Measurements from ENCODE around the gene SH3PXD2A. TPM values are rescaled to one million over a fixed set of nuclear protein-coding genes. Genes with fewer than 3 reads are reported as not detected.
A peak's percentile ranks its signal among the peaks of the same experiment; 100 is the strongest.

SH3PXD2A gene
- total RNA-seq, 4 donors from 2014 or later = 55.7 to 71.8 (median 66.8) TPM

DNA sequence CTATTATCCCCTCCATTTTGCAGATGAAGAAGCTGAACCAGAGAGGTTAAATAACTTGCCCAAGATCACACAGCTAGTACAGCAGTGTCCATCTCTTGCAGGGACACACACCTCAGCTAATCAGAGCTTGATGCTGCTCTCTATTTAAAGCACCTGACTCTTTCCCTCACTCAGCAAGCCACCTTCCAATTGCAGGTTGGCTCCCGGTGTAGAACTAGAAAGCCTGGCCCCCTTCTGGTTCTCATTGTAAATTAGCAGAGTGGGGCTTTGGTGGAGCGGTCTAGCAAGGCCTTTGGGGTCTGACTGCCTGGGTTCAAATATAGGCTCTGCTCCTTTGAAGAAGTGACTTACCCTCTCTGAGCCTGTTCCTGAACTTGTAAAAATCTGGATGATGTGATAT is 185.4 kb downstream of the SH3PXD2A start:
- DNase-seq (ENCODE audit: low spot score in 2 of 2) = no peak
- H3K27ac ChIP-seq = no peak overlapping the region
- TF ChIP-seq POLR2A (IDR thresholded peaks at IDR 0.05) (no peak), CTCF (IDR thresholded peaks at IDR 0.05) (no peak), POLR2AphosphoS5 (IDR thresholded peaks at IDR 0.05) (no peak), EP300 (IDR thresholded peaks at IDR 0.05) (no peak)
- no peaks in the 10 kb centered on the region for H3K9me3 ChIP-seq
- H3K27me3 ChIP-seq = no peaks in the 10 kb centered on the region
- no peaks in the 10 kb centered on the region for H3K36me3 ChIP-seq
- H3K4me3 ChIP-seq = no peak overlapping the region
- WGBS = 97% methylated on average over 2 of the region's 2 CpGs
- peaks cover 39% of the 10 kb centered on the region for H3K4me1 ChIP-seq

DNA sequence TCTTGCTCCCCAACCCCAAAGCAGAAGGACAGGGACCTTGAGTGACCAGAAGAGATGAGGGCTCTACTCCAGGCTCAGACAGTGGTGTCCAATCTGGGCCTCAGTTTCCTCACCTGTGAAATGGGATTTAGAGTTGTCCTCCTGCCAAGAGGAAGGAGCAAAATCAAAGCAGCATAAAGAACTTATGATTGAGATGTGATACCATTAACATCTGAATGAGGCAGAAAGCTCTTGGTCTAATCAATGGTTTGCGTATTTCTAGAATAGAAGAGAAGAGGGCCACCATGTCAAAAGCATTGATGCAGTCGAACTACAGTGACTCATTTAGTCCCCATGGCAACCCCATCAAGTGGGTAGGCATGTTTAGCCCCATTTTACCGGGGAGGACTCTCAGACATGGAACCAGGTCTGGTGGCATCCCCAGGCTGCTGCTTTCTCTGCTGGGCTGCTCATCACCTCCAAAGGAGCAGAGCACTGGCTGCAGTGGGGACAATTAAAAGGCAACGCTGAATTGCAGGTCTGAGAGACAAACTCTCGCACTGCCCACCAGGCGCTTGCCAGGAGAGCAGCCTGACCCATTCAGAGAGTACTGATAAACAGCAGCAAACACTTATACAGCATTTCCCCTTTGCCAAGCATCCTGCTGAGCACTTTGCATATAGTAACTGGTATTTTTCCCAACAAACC is 186.0 kb downstream of the SH3PXD2A start:
- no peak for DNase-seq (ENCODE audit: low spot score in 2 of 2)
- H3K4me3 ChIP-seq = no peak overlapping the region
- peak overlapping the region; percentile 55 for H3K27ac ChIP-seq

GRCh38 chr10:103668351-103669242 is 186.8 kb downstream of the SH3PXD2A start:
- H3K27ac ChIP-seq = peak overlapping the region; percentile 55
- peaks cover 47% of the 10 kb centered on the region for H3K4me1 ChIP-seq
- peak; percentile 89 to 92 for DNase-seq (ENCODE audit: low spot score in 2 of 2)
- TF ChIP-seq POLR2AphosphoS5 (IDR thresholded peaks at IDR 0.05) = peak in 1 of 3 donors; percentile 13
- TF ChIP-seq POLR2A (IDR thresholded peaks at IDR 0.05) = no peak
- TF ChIP-seq EP300 (IDR thresholded peaks at IDR 0.05) = no peak
- H3K4me3 ChIP-seq = peak overlapping the region; percentile 24
- no peaks in the 10 kb centered on the region for H3K36me3 ChIP-seq
- H3K27me3 ChIP-seq = no peaks in the 10 kb centered on the region
- H3K9me3 ChIP-seq = no peaks in the 10 kb centered on the region
- WGBS = 31% methylated on average over 33 of the region's 37 CpGs

More for the DNA sequence above, 186.0 kb downstream of the SH3PXD2A start:
- 86% methylated on average over 6 of the region's 6 CpGs for WGBS
- Histone ChIP-seq H3K27me3 (no peaks in the 10 kb centered on the region), H3K36me3 (no peaks in the 10 kb centered on the region), H3K9me3 (no peaks in the 10 kb centered on the region), H3K4me1 (peaks cover 39% of the 10 kb centered on the region)
- TF ChIP-seq POLR2AphosphoS5 (IDR thresholded peaks at IDR 0.05) = no peak
- no peak for TF ChIP-seq CTCF (IDR thresholded peaks at IDR 0.05)
- no peak for TF ChIP-seq EP300 (IDR thresholded peaks at IDR 0.05)
- no peak for TF ChIP-seq POLR2A (IDR thresholded peaks at IDR 0.05)

- DNase-seq (ENCODE audit: low spot score in 2 of 2) = no peak
- no peak for TF ChIP-seq POLR2AphosphoS5 (IDR thresholded peaks at IDR 0.05)
- no peak for TF ChIP-seq EP300 (IDR thresholded peaks at IDR 0.05)
- TF ChIP-seq POLR2A (IDR thresholded peaks at IDR 0.05) = no peak
- TF ChIP-seq CTCF (IDR thresholded peaks at IDR 0.05) = no peak
- Histone ChIP-seq H3K27me3 (no peaks in the 10 kb centered on the region), H3K9me3 (no peaks in the 10 kb centered on the region), H3K4me3 (no peak overlapping the region), H3K27ac (peak overlapping the region; percentile 63), H3K4me1 (peaks cover 57% of the 10 kb centered on the region), H3K36me3 (no peaks in the 10 kb centered on the region)
- WGBS = 66% methylated on average over 8 of the region's 8 CpGs
Observed at GRCh38 chr10:103667356-103667755, 188.0 kb downstream of the SH3PXD2A start.

DNA sequence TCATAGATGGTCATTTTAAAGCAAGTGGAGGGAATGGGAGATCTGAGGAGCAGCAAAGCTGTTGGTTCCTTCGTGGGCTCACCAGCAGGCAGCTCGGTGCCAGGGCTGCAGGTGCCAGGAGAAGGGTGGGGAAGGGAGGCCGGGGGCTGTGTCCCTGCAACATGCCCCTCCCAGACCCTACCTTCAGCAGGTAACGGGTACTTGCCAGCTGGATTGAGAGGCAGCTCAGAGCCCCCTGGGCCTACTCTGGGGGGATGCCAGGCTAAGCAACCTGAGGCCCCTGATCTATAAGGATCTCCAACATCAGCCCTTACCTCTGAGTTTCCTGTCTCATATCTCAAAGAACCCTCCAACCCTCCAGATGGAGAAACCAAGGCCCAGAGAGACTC is 188.6 kb downstream of the SH3PXD2A start:
- H3K4me1 ChIP-seq = peaks cover 60% of the 10 kb centered on the region
- no peaks in the 10 kb centered on the region for H3K36me3 ChIP-seq
- H3K27ac ChIP-seq = peak overlapping the region; percentile 63
- no peaks in the 10 kb centered on the region for H3K9me3 ChIP-seq
- H3K4me3 ChIP-seq = no peak overlapping the region
- no peaks in the 10 kb centered on the region for H3K27me3 ChIP-seq
- no peak for DNase-seq (ENCODE audit: low spot score in 2 of 2)
- WGBS = 83% methylated on average over 4 of the region's 4 CpGs
- TF ChIP-seq POLR2AphosphoS5 (IDR thresholded peaks at IDR 0.05) (no peak), CTCF (IDR thresholded peaks at IDR 0.05) (no peak), POLR2A (IDR thresholded peaks at IDR 0.05) (no peak), EP300 (IDR thresholded peaks at IDR 0.05) (no peak)
